Nephron (organoid): ENCODE results near the gene PDCD4.
"Not testable (repeated sequence)": the region's sequence is repeated elsewhere in the genome, so short reads cannot be mapped to it uniquely, and the experiment has no call there.

Experiments
- H3K27ac Mint-ChIP-seq, 3 experiments: 2 replicates each; pipeline ENCODE4 v1.8.0; 2020; ENCODE audit warnings: mixed read lengths in 3 of 3, mild to moderate bottlenecking in 2 of 3, moderate library complexity in 1 of 3
- H3K27me3 Mint-ChIP-seq: 2 replicates; pipeline ENCODE4 v1.8.0; 2021; ENCODE audit warnings: low read depth, mild to moderate bottlenecking, moderate library complexity, mixed read lengths
- H3K36me3 Mint-ChIP-seq: 2 replicates; pipeline ENCODE4 v1.8.0; 2020; ENCODE audit warnings: low read depth, mixed read lengths
- H3K4me1 Mint-ChIP-seq: 2 replicates; pipeline ENCODE4 v1.8.0; 2020; ENCODE audit warnings: mixed read lengths
- H3K4me3 Mint-ChIP-seq, 3 experiments: 2 replicates each; pipeline ENCODE4 v1.8.0; 2020; ENCODE audit warnings: mild to moderate bottlenecking in 3 of 3, mixed read lengths in 3 of 3, moderate library complexity in 2 of 3
- H3K9me3 Mint-ChIP-seq: 2 replicates; pipeline ENCODE4 v1.8.0; 2020; ENCODE audit warnings: mixed read lengths
- TF ChIP-seq, protein P1 (sequence below), 3 experiments: fragments of 200-600 bp; sonication (generic); IDR thresholded peaks; one replicate each; pipeline ENCODE4 v1.5.0; 2021; ENCODE audit warnings: antibody characterized with exemption in 3 of 3; ENCODE audit not compliant: unreplicated experiment in 3 of 3

Gene PDCD4

DNA sequence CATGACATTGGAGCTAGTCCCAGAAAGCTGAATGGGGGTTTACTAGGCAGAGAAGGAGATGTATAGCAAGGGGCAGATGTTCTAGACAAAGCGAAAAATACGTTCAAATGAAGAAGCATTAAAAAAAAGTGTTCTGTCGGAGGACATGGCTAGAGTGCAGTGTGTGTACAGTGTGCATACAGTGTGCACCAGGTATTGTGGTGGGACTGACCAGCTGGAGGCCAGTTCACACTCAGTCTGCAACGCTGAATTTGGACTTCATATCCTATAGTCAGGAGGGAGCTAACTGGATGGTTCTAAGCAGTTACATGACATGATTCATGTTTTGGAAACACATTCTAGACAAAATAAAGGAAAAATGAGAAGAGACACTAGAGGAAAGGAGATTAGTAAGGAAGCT lies 38.4 kb downstream of the PDCD4 start:
- no peaks in the 10 kb centered on the region for H3K9me3 Mint-ChIP-seq
- peaks cover 17% of the 10 kb centered on the region for H3K4me1 Mint-ChIP-seq
- TF ChIP-seq, protein P1, sequence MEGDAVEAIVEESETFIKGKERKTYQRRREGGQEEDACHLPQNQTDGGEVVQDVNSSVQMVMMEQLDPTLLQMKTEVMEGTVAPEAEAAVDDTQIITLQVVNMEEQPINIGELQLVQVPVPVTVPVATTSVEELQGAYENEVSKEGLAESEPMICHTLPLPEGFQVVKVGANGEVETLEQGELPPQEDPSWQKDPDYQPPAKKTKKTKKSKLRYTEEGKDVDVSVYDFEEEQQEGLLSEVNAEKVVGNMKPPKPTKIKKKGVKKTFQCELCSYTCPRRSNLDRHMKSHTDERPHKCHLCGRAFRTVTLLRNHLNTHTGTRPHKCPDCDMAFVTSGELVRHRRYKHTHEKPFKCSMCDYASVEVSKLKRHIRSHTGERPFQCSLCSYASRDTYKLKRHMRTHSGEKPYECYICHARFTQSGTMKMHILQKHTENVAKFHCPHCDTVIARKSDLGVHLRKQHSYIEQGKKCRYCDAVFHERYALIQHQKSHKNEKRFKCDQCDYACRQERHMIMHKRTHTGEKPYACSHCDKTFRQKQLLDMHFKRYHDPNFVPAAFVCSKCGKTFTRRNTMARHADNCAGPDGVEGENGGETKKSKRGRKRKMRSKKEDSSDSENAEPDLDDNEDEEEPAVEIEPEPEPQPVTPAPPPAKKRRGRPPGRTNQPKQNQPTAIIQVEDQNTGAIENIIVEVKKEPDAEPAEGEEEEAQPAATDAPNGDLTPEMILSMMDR (IDR thresholded peaks at IDR 0.05; ENCODE audit: unreplicated experiment in 3 of 3) = no peak
- no peak overlapping the region for H3K4me3 Mint-ChIP-seq
- peak overlapping the region in 1 of 3 experiments; percentile 64 for H3K27ac Mint-ChIP-seq
- no peaks in the 10 kb centered on the region for H3K27me3 Mint-ChIP-seq
- peaks cover 3% of the 10 kb centered on the region for H3K36me3 Mint-ChIP-seq

DNA sequence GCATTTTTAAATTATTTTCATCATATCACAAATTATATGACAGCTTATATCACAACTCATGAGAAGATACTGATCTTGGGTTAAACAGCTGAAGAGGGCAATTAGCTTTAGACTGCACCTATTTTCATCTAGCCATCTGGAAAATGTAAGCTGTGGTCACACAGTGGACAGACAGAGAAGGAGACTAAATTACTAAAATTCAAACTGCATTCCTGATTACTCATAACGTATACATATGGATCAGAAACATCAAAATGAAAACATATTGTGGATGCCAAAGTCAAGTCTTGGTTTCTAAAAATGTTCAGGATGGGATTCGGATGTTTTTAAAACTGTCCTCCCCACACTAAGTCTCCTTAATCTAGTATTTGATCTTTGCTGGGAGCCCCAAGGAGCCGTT lies 40.6 kb downstream of the PDCD4 start:
- H3K4me1 Mint-ChIP-seq = peaks cover 21% of the 10 kb centered on the region
- no peaks in the 10 kb centered on the region for H3K27me3 Mint-ChIP-seq
- H3K4me3 Mint-ChIP-seq = no peak overlapping the region
- H3K36me3 Mint-ChIP-seq = peaks cover 3% of the 10 kb centered on the region
- H3K9me3 Mint-ChIP-seq = no peaks in the 10 kb centered on the region
- no peak overlapping the region for H3K27ac Mint-ChIP-seq
- TF ChIP-seq, protein P1 (IDR thresholded peaks at IDR 0.05; ENCODE audit: unreplicated experiment in 3 of 3) = no peak

DNA sequence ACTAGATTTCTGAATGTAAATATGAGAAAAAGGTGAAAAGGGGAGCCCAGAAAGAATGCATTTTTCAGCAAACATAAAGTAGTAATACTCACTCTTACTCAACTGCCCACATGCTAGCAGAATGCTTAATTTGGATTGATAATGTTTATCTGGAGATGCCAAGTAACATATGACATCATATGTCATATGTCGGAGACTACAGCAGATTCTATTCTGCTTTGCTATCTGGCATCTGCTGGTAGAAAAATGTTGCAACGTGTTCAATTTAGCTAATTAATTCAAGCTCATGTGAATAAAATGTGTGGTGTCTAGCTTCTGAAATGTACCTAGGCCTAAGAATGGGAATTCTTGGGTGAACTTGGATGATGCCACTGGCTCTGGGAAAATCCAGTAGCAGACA lies 42.7 kb downstream of the PDCD4 start:
- TF ChIP-seq, protein P1 (IDR thresholded peaks at IDR 0.05; ENCODE audit: unreplicated experiment in 3 of 3) = no peak
- no peaks in the 10 kb centered on the region for H3K9me3 Mint-ChIP-seq
- H3K27ac Mint-ChIP-seq = peak overlapping the region in 1 of 3 experiments; percentile 37
- H3K27me3 Mint-ChIP-seq = no peaks in the 10 kb centered on the region
- peaks cover 20% of the 10 kb centered on the region for H3K4me1 Mint-ChIP-seq
- H3K36me3 Mint-ChIP-seq = peaks cover 3% of the 10 kb centered on the region
- H3K4me3 Mint-ChIP-seq = no peak overlapping the region

DNA sequence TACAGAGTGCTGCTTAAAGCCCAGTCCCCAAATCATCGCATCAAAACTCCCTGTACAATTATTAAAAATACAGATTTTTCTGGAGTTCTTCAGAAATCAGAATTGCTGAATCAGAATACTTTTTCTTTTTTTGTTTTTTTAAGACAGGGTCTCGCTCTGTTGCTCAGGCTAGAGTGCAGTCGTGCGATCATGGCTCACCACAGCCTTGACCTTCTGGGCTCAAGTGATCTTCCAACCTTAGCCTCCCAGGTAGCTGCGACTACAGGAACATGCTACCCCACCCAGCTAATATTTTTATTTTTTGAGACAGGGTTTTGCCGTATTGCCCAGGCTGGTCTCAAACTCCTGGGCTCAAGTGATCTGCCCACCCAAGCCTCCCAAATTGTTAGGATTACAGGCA lies 43.3 kb downstream of the PDCD4 start:
- TF ChIP-seq, protein P1 (IDR thresholded peaks at IDR 0.05; ENCODE audit: unreplicated experiment in 3 of 3) = no peak
- peaks cover 19% of the 10 kb centered on the region for H3K4me1 Mint-ChIP-seq
- H3K4me3 Mint-ChIP-seq = no peak overlapping the region
- H3K9me3 Mint-ChIP-seq = no peaks in the 10 kb centered on the region
- H3K27me3 Mint-ChIP-seq = no peaks in the 10 kb centered on the region
- peaks cover 3% of the 10 kb centered on the region for H3K36me3 Mint-ChIP-seq
- peak overlapping the region in 1 of 3 experiments; percentile 71 for H3K27ac Mint-ChIP-seq

DNA sequence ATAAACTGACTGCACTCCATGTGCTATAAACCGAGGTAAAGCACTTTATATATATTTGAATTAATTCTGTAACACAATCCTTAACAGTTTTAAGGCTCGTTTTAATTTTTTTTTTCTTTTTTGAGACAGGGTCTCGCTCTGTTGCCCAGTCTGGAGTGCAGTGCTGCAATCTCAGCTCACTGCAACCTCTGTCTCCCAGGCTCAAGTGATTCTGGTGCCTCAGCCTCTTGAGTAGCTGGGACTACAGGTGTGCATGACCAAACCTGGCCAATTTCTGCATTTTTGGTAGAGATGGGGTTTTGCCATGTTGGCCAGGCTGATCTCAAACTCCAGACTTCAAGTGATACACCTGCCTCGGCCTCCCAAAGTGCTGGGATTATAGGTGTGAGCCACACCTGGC lies 43.9 kb downstream of the PDCD4 start:
- not testable (repeated sequence) for H3K4me3 Mint-ChIP-seq, H3K27me3 Mint-ChIP-seq, H3K36me3 Mint-ChIP-seq, H3K9me3 Mint-ChIP-seq
- Mint-ChIP-seq H3K4me1 (peaks cover 15% of the 10 kb centered on the region), H3K27ac (peak overlapping the region in 1 of 3 experiments; percentile 71)

DNA sequence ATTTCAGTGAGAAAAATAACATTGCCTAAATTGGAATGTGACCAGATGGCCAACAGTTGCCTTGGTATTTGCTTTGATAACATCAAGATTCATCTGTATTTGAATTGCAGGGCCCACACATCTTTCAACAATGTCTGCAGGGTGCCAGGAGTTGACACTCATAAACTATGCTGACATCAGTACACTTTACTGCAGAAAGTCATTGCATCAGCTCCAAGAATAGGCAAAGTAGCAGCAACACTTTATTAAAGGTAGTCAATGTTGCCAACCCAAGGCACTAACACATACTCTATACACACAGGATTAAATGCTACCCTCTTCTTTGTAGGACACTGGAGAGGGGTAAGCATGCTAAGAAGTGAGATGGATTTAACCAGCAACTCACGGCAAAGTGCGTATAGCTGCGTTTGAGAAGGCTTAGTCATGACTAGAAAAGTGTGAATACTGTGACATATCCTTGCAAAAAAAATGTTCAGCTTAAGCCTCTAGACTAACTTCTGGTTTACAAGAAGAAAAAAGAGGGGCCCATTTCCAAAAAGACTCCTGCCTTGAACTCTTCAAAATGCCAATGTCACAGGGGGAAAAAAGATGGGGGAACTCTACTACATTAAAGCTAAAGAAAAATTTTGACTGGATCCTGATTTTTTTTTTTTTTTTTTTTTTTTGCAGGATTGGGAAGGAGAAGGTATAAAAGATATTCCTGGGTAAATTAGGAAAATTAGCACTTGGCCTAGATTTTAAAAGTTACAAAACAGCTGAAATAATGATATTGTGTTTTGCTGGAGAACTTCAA lies 45.0 kb downstream of the PDCD4 start:
- peak overlapping the region; percentile 89 to 98 (median 98) for H3K4me3 Mint-ChIP-seq
- TF ChIP-seq, protein P1 (IDR thresholded peaks at IDR 0.05; ENCODE audit: unreplicated experiment in 3 of 3) = no peak
- H3K36me3 Mint-ChIP-seq = no peaks in the 10 kb centered on the region
- H3K9me3 Mint-ChIP-seq = no peaks in the 10 kb centered on the region
- H3K27ac Mint-ChIP-seq = peak overlapping the region; percentile 99 to 100 (median 100)
- H3K27me3 Mint-ChIP-seq = no peaks in the 10 kb centered on the region
- peaks cover 15% of the 10 kb centered on the region for H3K4me1 Mint-ChIP-seq
